COLO829 (cell line): ENCODE data around the gene CATSPERD.
"Not testable (repeated sequence)": the region's sequence is repeated elsewhere in the genome, so short reads cannot be mapped to it uniquely, and the experiment has no call there.

Source experiments
- DNase-seq: peaks from one replicate; pipeline ENCODE4 v3.0.0; 2012; ENCODE audit warnings: low spot score

Gene CATSPERD

DNA sequence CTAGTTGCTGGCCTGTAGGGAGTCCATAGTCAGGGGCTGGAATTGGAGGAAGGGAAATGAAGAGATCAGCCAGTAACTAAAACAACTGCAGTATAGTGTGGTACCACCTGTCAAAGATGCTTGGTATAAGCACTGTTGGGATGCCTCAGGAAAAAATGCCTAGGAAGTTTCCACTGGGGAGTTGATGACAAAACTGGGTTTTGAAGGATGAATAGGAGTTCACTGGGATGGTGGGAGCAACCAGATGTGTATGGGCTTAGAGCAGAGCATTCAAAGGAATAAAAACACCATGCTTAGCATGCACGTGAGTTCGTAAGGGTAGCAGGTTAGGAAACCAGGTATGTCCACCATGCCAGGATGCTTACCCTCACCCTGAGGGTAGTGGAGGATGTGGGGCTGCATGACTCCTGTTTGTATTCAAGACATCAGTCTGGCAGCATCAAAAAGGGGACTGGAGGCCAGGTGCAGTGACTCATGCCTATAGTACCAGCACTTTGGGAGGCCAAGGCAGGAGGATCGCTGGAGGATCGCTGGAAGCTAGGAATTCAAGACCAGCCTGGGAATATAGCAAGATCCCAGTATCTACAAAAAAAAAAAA is 7.1 kb downstream of the CATSPERD start:
- no peak for DNase-seq

- not testable (repeated sequence) for DNase-seq
These were observed 12.7 kb downstream of the CATSPERD start for GRCh38 chr19:5733172-5733571.

- DNase-seq, result no peak
These were observed 18.0 kb downstream of the CATSPERD start for GRCh38 chr19:5738423-5738822.

DNA sequence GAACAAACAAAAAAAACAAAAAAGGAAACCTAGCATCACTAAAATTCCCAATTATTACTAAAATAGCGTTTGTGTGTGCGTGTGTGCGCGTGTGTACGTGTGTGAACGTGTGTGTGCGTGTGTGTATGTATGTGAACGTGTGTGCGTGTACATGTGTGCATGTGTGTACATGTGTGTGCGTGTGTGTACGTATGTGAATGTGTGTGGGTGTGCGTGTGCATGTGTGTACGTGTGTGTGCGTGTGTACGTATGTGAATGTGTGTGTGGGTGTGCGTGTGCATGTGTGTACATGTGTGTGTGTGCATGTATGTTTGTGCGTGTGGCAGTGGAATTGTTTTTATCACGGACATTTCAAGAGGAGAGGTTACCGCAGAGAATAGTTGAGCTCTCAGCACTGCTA is 21.6 kb downstream of the CATSPERD start:
- DNase-seq, result no peak

DNA sequence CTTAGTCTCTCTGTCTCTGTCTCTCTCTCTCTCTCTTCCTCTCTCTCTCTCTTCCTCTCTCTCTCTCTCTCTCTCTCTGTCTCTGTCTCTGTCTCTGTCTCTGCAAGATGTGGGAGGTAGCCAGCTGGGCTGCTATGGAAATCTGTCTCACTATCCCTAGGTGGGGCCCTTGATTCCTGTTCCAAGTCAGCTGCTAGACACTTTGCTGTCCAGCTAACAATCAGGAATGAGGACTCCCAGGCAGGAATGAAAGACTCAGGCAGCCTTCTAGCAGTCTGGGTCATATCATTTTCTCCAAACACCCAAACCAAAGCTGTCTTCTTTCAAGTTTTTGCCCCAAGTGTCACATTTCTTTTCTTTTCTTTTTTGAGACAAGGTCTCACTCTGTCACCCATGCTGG is 23.2 kb downstream of the CATSPERD start:
- no peak for DNase-seq

DNA sequence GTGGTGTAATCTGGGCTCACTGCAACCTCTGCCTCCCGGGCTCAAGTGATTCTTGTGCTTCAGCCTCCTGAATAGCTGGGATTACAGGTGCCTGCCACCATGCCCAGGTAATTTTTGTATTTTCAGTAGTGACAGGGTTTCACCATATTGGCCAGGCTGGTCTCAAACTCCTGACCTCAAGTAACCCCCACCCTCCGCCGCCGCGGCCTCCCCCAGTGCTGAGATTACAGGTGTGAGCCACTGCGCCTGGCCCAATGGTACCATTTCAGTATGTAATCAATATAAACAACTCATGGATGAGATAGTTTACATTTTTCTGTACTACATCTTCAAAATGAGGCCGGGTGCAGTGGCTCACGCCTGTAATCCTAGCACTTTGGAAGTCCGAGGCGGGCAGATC is 24.6 kb downstream of the CATSPERD start:
- not testable (repeated sequence) for DNase-seq

GRCh38 chr19:5748920-5749319 is 28.5 kb downstream of the CATSPERD start:
- not testable (repeated sequence) for DNase-seq

DNA sequence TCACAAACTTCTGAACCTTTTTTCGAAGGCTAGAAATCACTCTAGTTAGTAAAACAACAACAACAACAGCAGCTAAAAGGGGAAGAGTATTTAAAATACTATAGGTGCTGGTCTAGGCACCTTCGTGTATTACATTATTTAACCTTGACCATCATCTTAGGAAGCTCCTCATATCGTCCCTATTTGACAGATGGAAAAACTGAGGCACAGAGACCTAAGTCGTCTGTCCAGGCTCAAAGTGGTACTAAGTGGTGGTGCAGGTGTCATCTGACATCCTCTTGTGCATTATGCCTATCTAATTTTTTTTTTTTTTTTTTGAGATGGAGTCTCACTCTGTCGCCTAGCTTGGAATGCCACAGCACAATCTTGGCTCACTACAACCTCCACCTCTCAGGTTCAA is 29.1 kb downstream of the CATSPERD start:
- DNase-seq, result no peak

DNA sequence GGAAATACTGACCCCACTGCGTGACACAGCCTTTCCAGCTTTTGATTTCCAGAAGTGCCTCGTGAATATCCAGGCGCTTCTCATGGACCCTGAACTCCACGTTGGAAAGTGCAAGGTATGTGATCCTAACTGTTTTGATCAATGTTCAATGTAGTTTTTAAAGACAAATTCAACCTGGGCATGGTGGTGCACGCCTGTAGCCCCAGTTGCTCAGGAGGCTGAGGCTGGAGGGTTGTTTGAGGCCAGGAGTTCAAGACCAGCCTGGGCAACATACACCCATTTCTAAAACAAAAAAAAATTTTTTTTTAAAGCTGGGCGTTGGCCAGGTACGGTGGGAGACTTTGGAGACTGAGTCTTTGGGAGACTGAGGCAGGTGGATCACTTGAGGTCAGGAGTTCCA is 31.3 kb downstream of the CATSPERD start:
- DNase-seq, result no peak

GRCh38 chr19:5753743-5754142 is 33.3 kb downstream of the CATSPERD start:
- DNase-seq, result no peak

GRCh38 chr19:5762608-5763217 is 42.3 kb downstream of the CATSPERD start:
- no peak for DNase-seq

DNA sequence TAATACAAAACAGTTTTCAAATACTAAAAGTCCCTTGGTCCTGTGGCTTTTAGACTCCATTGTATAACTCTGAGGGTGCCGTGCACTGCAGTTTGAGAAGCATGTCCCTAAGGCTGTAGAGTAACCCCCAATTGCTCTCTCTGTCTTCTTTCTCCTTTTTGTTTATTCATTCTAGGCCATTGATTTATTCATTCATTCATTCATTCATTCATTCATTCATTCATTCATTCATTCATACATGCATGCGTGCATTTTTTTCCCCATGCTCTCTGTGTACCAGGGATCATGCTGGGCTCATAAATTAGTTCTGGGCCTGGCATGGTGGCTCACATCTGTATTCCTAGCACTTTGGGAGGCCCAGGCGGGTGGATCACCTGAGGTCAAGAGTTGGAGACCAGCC is 44.8 kb downstream of the CATSPERD start:
- no peak for DNase-seq

DNA sequence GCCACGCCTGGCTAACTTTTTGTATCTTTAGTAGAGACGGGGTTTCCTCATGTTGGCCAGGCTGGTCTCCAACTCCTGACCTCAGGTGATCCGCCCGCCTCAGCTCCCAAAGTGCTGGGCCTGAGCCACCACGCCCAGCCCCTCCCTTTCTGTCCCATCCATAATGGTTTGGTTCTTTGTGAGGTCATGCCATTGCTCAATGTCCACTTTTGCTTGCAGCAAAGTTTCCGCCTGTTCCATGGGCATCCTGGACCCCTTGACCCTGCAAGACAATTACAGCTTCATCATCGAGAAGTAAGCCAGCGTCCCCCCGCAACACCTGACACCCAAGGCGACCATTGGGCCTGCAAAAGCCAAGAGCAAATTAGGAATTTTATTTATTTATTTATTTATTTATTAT is 47.5 kb downstream of the CATSPERD start:
- no peak for DNase-seq

GRCh38 chr19:5772416-5772815 is 52.0 kb downstream of the CATSPERD start:
- no peak for DNase-seq

DNA sequence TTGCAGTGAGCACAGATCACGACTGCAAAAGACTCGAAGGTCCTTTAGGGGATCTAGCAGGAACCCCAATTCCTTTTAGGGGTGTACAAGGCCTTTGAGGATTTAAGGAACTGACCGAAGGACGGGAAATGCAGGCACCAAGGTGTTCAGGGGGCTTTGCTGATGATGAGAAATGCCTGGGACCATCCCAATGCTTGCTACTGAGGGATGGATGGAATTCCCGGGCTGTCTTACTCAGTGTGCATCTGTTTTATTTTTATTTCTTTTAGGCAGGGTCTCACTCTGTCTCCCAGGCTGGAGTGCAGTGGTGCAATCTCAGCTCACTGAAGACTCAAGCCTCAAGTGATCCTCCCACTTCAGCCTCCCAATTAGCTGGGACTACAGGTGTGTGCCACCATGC is 52.8 kb downstream of the CATSPERD start:
- DNase-seq, result no peak

GRCh38 chr19:5774921-5775320 is 54.5 kb downstream of the CATSPERD start:
- no peak for DNase-seq

- no peak for DNase-seq
These were observed 55.4 kb downstream of the CATSPERD start for GRCh38 chr19:5775668-5776309.

DNA sequence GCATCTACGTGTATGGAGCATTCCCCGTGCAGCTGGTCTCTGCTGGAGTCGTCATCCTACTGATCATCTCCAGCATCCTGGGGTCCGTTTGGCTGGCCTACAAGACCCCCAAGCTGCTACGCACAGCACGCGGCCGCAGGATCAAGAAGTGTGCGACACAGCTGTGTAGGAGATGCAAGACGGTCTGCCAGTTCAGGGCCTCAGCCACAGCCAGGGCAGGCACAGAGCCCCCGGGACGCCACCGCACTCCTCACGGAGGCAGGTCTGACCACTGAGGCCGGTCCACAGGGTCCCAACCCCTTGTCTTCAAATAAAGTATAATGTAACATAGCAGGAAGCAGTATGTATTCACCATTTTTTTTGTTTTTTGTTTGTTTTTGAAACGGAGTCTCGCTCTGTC is 58.0 kb downstream of the CATSPERD start:
- DNase-seq, result no peak

- DNase-seq, result not testable (repeated sequence)
These were observed 60.5 kb downstream of the CATSPERD start for GRCh38 chr19:5780916-5781315.

DNA sequence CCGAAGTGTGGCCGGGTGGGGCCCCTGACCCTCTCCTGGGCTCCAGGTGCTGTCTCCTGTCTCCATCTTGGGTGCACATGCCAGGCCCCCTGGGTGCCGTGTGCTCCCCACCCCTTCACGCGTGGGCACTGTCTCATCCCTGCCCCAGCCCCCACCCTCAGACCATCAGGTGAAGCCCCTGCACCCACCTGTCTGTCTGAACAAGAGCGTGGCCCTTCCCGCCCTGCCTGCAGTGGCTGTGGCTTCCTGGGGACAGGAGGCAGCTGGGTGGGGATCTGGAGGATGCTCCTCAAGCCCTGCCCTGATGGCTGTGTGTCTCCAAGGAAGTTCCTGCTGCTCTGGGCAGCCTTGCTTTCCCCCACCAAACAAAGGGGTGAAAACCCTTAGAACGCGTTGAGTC is 61.9 kb downstream of the CATSPERD start:
- no peak for DNase-seq

DNA sequence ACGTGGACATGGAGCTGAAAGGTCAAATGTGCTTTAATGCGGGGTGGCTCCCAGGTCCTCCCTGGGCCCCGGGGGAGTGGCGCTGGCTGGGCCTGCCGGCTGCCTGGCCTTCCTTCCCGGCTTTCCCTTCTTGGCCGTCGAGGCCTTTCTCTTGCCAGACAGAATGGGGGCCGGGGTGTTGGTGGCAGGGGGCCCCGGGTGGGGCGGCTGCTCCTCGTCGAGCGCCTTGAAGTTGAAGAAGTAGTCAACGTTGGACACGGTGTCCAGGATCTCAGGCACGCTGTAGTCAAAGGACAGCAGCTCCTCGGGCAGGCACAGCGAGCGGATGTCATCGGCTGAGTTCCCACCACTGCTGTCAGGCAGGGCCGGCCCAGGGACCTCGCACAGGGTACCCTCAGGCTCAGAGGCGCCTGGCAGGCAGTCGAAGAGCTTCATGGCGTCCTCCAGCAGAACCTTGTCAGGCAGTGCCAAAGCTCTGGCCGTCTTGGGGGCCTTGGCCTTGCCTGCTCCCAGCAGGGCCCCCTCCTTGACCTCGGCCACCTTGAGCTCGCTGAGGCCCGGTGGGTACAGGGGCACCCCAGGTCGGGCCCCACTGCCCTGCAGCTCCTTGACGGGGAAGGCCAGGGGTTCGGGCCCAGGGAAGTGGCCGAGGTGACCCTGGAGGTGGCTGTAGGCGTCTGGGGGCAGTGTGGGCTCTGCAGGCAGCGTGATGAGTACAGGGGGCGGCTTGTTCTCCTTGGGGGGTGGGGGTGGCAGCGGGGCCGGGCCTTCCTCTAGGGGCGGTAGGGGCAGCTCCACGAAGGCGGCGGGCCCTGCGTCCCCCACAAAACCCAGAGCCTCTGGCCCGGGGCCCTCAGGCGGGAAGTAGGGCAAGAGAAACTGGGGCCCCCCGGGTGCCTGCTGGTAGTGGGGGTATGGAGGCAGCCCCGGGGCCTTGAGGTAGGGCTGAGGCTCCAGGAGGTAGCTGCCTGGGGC is 62.8 kb downstream of the CATSPERD start:
- DNase-seq, result no peak

DNA sequence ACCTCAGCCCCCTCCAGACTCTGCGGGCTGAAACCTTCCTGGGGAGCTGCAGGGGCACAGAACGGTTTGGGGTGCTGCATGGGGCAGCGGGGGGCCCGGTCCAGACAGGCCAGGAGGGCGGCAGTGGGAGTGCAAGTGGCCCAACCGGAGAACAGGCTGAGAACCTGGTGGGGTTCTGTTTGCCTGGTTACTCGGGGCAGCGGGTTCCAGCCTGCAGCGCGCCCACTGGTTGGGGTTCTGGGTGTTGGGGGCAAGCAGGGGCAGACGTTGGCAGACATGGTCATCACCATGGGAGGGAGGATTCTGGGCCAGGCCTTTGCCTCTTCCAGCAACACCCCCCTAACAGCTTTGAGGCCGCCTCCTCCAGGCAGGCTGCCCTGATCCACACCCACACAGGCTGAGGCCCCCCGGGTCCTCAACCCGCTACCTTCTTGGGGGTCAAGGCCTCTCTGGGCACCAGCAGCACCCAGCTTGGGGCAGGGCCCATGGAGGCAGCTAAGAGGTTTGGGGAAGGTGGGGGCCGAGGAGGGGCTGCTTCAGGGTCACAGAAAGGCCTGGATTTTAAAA is 64.2 kb downstream of the CATSPERD start, which contains the start of gene PRR22:
Gene PRR22, minus strand, starts transcription at position 166 of the 567 bp plus-strand sequence. Its CDS starts 86 bp downstream, at position 80.
- no peak for DNase-seq
